ENCODE data around the gene VRK2.
"Not testable (repeated sequence)": the region's sequence is repeated elsewhere in the genome, so short reads cannot be mapped to it uniquely, and the experiment has no call there.

Gene VRK2

DNA sequence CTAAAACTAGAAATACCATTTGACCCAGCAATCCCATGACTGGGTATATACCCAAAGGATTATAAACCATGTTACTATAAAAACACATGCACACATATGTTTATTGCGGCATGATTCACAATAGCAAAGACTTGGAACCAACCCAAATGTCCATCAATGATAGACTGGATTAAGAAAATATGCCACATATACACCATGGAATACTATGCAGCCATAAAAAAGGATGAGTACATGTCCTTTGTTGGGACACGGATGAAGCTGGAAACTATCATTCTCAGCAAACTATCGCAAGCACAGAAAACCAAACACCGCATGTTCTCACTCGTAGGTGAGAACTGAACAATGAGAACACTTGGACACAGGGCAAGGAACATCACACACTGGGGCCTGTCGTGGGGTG is 140.4 kb downstream of the VRK2 start:
- H3K4me1 ChIP-seq (ENCODE audit: control insufficient read depth, insufficient read depth, low read length, unreplicated experiment); H3K27ac ChIP-seq (ENCODE audit: low read depth, low read length); H3K79me2 ChIP-seq (ENCODE audit: control insufficient read depth, insufficient read depth, low read length, unreplicated experiment); H2AFZ ChIP-seq (ENCODE audit: low read length, unreplicated experiment); H3K4me3 ChIP-seq (ENCODE audit: low read depth, low read length); H3K27me3 ChIP-seq (ENCODE audit: insufficient read depth, low read length): not testable (repeated sequence)
- peaks cover 13% of the 10 kb centered on the region for H3K36me3 ChIP-seq (ENCODE audit: insufficient read depth, low read length)

DNA sequence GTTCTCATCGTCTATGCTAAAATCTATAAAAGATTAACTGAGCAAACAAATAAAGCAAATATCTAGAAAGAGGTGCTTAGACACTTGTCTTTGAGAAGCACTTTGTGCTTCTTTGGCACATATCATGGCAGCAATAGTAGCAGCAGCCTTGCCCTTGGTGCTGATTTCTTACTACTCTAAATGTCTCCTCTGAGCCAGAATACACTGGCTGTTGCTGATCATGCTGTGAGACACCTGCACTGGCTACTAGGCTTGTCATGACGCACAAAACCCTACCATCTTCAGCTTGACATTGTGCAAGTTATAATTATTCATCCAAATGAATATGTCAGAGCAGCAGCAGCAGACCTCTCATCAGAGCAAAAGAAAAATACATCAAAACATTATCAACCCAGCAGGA is 147.9 kb downstream of the VRK2 start:
- H3K27ac ChIP-seq (ENCODE audit: low read depth, low read length), result no peak overlapping the region
- peaks cover 3% of the 10 kb centered on the region; the same call in 1 of the 2 replicates for H3K36me3 ChIP-seq (ENCODE audit: insufficient read depth, low read length)
- H3K4me1 ChIP-seq (ENCODE audit: control insufficient read depth, insufficient read depth, low read length, unreplicated experiment), result no peaks in the 10 kb centered on the region
- no peaks in the 10 kb centered on the region for H3K27me3 ChIP-seq (ENCODE audit: insufficient read depth, low read length)
- H2AFZ ChIP-seq (ENCODE audit: low read length, unreplicated experiment), result no peak overlapping the region
- H3K79me2 ChIP-seq (ENCODE audit: control insufficient read depth, insufficient read depth, low read length, unreplicated experiment), result no peaks in the 10 kb centered on the region
- no peak overlapping the region for H3K4me3 ChIP-seq (ENCODE audit: low read depth, low read length)

DNA sequence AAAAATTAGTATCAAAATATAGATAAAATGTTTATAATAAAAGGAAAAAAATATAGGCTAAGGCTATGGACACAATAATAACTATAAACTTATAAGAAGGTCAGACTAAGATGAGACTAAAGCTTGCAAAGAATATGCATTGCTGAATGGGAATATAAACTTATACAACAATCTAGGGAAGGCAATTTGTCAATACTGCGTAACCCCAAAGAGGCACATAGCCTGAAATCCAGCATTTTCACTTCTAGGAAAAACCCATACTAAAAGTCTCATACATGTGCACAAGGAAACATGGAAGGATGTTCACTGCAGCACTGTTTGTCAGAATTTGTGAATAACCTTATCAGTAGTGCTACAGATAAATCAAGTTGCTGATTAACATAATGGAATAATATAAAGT is 149.1 kb downstream of the VRK2 start:
- Histone ChIP-seq H3K79me2 (ENCODE audit: control insufficient read depth, insufficient read depth, low read length, unreplicated experiment) (no peaks in the 10 kb centered on the region), H3K27me3 (ENCODE audit: insufficient read depth, low read length) (no peaks in the 10 kb centered on the region), H3K4me1 (ENCODE audit: control insufficient read depth, insufficient read depth, low read length, unreplicated experiment) (no peaks in the 10 kb centered on the region), H3K27ac (ENCODE audit: low read depth, low read length) (no peak overlapping the region), H2AFZ (ENCODE audit: low read length, unreplicated experiment) (no peak overlapping the region), H3K4me3 (ENCODE audit: low read depth, low read length) (no peak overlapping the region), H3K36me3 (ENCODE audit: insufficient read depth, low read length) (peaks cover 7% of the 10 kb centered on the region; the same call in 1 of the 2 replicates)

DNA sequence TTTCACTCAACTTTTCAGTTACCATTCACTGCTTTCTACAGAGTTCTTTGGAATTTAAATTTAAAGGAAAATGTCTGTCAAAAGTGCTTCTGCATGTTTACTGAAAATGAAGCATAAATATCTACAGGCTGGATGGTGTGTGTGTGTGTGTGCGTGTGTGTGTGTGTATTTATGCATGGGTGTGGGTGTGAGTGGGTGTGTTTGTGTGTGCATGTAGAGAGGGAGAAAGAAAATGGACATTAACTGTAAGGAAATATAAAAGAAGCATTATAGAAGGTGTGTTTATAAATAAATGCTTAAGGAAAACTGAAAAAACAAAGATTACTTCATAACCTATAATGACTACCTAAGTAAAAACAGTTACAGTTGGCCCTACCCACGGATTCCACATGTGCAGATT is 151.3 kb downstream of the VRK2 start:
- no peak overlapping the region for H3K4me3 ChIP-seq (ENCODE audit: low read depth, low read length)
- no peaks in the 10 kb centered on the region for H3K79me2 ChIP-seq (ENCODE audit: control insufficient read depth, insufficient read depth, low read length, unreplicated experiment)
- no peaks in the 10 kb centered on the region for H3K27me3 ChIP-seq (ENCODE audit: insufficient read depth, low read length)
- no peak overlapping the region for H2AFZ ChIP-seq (ENCODE audit: low read length, unreplicated experiment)
- H3K4me1 ChIP-seq (ENCODE audit: control insufficient read depth, insufficient read depth, low read length, unreplicated experiment), result no peaks in the 10 kb centered on the region
- no peak overlapping the region for H3K27ac ChIP-seq (ENCODE audit: low read depth, low read length)
- H3K36me3 ChIP-seq (ENCODE audit: insufficient read depth, low read length), result peaks cover 7% of the 10 kb centered on the region; the same call in 1 of the 2 replicates

DNA sequence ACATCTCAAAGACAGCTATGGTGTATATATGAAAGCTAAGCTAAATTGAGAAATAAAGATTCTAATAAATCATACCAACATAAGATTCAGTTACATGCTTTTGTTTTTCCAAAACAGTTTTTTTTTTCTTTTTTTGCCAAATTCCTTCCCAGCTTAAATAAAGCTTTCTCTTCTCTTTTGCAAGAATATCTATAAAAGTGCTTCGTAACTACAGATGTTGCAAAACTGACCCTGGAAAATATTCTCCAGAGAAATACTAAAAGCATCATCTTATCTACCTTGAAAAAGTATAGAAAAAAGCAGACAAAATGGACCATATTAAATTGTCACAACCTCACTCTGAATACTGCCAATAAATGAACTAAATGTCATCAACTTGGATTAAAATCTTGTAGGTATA is 155.8 kb downstream of the VRK2 start:
- H3K4me3 ChIP-seq (ENCODE audit: low read depth, low read length), result no peak overlapping the region
- peaks cover 10% of the 10 kb centered on the region for H3K4me1 ChIP-seq (ENCODE audit: control insufficient read depth, insufficient read depth, low read length, unreplicated experiment)
- no peak overlapping the region for H3K27ac ChIP-seq (ENCODE audit: low read depth, low read length)
- H3K79me2 ChIP-seq (ENCODE audit: control insufficient read depth, insufficient read depth, low read length, unreplicated experiment), result no peaks in the 10 kb centered on the region
- peaks cover 7% of the 10 kb centered on the region; the same call in 1 of the 2 replicates for H3K36me3 ChIP-seq (ENCODE audit: insufficient read depth, low read length)
- H3K27me3 ChIP-seq (ENCODE audit: insufficient read depth, low read length), result no peaks in the 10 kb centered on the region
- H2AFZ ChIP-seq (ENCODE audit: low read length, unreplicated experiment), result no peak overlapping the region

DNA sequence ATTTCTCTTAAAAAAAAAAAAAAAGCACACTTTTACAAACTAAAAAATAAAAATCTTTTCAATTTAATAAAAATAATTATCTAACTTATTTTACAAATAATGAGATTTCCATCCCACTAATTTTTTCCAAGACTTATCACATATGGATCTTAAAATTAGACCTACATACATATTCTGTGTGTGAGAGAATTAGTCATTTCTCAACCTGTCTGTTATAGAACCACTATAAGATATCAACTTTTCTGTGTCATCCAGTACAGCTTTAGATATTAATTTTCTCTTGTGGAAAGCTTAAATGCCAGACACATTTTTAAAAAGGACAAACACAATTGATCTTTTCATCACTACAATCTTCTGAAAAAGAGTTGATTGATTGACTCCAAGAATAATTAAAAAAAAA is 156.4 kb downstream of the VRK2 start:
- H3K36me3 ChIP-seq (ENCODE audit: insufficient read depth, low read length), result peaks cover 7% of the 10 kb centered on the region; the same call in 1 of the 2 replicates
- H3K79me2 ChIP-seq (ENCODE audit: control insufficient read depth, insufficient read depth, low read length, unreplicated experiment), result no peaks in the 10 kb centered on the region
- H3K27ac ChIP-seq (ENCODE audit: low read depth, low read length), result no peak overlapping the region
- no peaks in the 10 kb centered on the region for H3K27me3 ChIP-seq (ENCODE audit: insufficient read depth, low read length)
- no peak overlapping the region for H3K4me3 ChIP-seq (ENCODE audit: low read depth, low read length)
- no peak overlapping the region for H2AFZ ChIP-seq (ENCODE audit: low read length, unreplicated experiment)
- peaks cover 10% of the 10 kb centered on the region for H3K4me1 ChIP-seq (ENCODE audit: control insufficient read depth, insufficient read depth, low read length, unreplicated experiment)

DNA sequence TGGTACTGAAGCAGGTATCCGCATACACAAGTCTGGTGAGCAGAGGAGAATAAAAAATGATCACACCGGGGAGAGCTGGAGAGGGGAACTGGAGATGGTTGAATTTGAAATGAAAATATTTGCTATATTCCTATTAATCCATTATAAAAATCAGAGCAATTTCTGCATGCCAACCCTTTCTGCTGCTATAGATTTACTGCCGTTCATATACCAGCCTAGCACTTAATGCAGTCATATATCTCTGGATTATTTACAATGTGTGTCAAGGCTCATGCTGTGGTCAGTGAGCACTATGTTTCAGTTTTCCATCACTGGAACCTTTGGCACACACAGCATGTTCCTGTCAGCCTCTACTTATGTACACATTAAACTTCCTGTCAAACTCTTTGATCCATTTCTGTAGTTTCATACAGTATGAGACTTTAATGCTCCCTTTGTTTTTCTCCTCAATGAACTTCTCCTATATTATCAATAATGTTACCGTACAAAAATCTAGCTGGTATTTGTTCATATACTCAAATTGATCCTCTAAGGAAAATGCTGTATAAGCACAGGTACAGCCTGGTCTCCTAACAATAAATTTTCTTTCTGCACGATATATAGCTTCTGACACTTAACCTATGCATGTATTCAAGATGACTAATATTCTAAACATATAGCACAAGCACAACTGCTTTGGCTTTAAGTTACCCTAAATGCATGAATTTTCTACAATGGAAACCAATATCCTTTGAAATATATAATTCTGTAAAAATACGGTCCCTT is 157.8 kb downstream of the VRK2 start:
- H3K79me2 ChIP-seq (ENCODE audit: control insufficient read depth, insufficient read depth, low read length, unreplicated experiment), result no peaks in the 10 kb centered on the region
- peaks cover 10% of the 10 kb centered on the region; the same call in 1 of the 2 replicates for H3K36me3 ChIP-seq (ENCODE audit: insufficient read depth, low read length)
- H3K4me3 ChIP-seq (ENCODE audit: low read depth, low read length), result no peak overlapping the region
- peaks cover 10% of the 10 kb centered on the region for H3K4me1 ChIP-seq (ENCODE audit: control insufficient read depth, insufficient read depth, low read length, unreplicated experiment)
- no peak overlapping the region for H2AFZ ChIP-seq (ENCODE audit: low read length, unreplicated experiment)
- H3K27me3 ChIP-seq (ENCODE audit: insufficient read depth, low read length), result no peaks in the 10 kb centered on the region
- H3K27ac ChIP-seq (ENCODE audit: low read depth, low read length), result no peak overlapping the region

DNA sequence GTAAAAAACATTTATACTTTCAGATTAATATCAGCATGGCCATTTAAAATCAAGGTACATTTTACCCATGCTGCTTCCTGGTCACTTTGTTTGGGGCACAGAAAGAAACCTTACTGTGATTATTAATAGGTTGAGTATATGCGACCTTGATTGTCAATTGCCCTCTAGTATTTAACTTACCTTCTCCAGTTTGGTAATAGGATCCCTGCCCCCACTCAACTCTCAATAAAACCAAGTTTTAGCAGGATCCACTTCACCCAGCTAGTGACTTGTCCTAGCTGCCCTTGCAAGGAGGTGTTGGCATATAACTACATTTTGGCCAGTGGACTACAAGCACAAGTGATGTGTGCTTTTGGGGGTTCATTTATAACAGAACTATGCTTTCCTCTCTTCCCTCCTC is 160.2 kb downstream of the VRK2 start:
- peaks cover 10% of the 10 kb centered on the region for H3K4me1 ChIP-seq (ENCODE audit: control insufficient read depth, insufficient read depth, low read length, unreplicated experiment)
- H2AFZ ChIP-seq (ENCODE audit: low read length, unreplicated experiment), result no peak overlapping the region
- peaks cover 18% of the 10 kb centered on the region; the same call in 1 of the 2 replicates for H3K36me3 ChIP-seq (ENCODE audit: insufficient read depth, low read length)
- H3K27me3 ChIP-seq (ENCODE audit: insufficient read depth, low read length), result no peaks in the 10 kb centered on the region
- no peak overlapping the region for H3K27ac ChIP-seq (ENCODE audit: low read depth, low read length)
- no peak overlapping the region for H3K4me3 ChIP-seq (ENCODE audit: low read depth, low read length)
- H3K79me2 ChIP-seq (ENCODE audit: control insufficient read depth, insufficient read depth, low read length, unreplicated experiment), result no peaks in the 10 kb centered on the region

DNA sequence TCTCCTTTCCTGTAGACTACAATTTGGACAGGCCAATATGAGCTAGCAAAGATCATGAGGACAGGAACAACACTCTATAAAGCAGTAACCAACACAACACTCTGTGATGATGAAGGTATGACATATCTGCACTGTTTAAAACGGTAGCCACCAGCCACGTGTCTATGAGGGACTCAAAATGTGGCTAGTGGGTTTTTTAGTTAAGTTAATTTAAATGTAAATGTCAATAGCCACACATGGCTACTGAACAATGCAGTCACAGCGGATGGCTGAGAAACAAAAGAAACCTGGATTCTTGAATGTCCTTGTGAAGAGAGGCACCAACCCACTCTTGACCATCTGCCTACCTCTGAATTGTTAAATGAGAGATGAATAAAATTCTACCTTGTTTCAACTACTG is 160.6 kb downstream of the VRK2 start:
- Histone ChIP-seq H3K27me3 (ENCODE audit: insufficient read depth, low read length) (no peaks in the 10 kb centered on the region), H2AFZ (ENCODE audit: low read length, unreplicated experiment) (no peak overlapping the region), H3K36me3 (ENCODE audit: insufficient read depth, low read length) (peaks cover 18% of the 10 kb centered on the region), H3K79me2 (ENCODE audit: control insufficient read depth, insufficient read depth, low read length, unreplicated experiment) (no peaks in the 10 kb centered on the region), H3K4me3 (ENCODE audit: low read depth, low read length) (no peak overlapping the region), H3K27ac (ENCODE audit: low read depth, low read length) (no peak overlapping the region), H3K4me1 (ENCODE audit: control insufficient read depth, insufficient read depth, low read length, unreplicated experiment) (peaks cover 10% of the 10 kb centered on the region)
